ENCODE results near the gene ATP10B.

- TF ChIP-seq POLR2A (IDR thresholded peaks at IDR 0.05; ENCODE audit: low read depth, low read length) (no peak), TAF1 (IDR thresholded peaks at IDR 0.05; ENCODE audit: low read depth, low read length) (no peak), POLR2AphosphoS5 (IDR thresholded peaks at IDR 0.05; ENCODE audit: low read depth, low read length) (no peak), SPI1 (IDR thresholded peaks at IDR 0.05; ENCODE audit: low read depth, low read length) (no peak), PAX5 (IDR thresholded peaks at IDR 0.05; ENCODE audit: insufficient read depth, low read length, severe bottlenecking) (no peak)
Measured at GRCh38 chr5:160628619-160628968, 223.4 kb downstream of the ATP10B start.

Measured in GM12891 (cell line).